GM18499 (cell line): ENCODE measurements around the gene ASTN2.
A peak's percentile ranks its signal among the peaks of the same experiment; 100 is the strongest.

Experiments used
- ATAC-seq: cut with Tn5 transposase; IDR thresholded peaks from one replicate; pipeline ENCODE4 v1.9.1; 2021; ENCODE audit warnings: moderate number of reproducible peaks; ENCODE audit not compliant: insufficient read depth, unreplicated experiment

Gene ASTN2

DNA sequence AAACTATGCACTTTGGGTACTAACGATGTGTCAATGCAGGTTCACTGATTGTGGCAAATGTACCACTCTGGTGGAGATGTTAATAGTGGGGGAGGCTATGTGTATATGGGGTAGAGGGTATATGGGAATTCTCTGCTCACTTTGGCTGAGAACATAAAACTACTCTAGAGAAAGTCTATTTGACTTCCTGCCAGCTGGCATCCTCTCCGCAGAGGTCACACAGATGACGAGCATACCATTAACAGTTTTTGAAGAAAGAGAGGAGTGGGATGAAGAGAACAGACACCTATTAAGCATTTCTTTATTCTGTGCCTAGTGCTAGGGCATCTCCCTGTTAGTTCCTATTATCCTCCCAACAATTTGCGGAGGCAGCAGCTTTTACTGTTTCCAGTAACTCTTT lies 786.1 kb downstream of the ASTN2 start:
- ATAC-seq = no peak

DNA sequence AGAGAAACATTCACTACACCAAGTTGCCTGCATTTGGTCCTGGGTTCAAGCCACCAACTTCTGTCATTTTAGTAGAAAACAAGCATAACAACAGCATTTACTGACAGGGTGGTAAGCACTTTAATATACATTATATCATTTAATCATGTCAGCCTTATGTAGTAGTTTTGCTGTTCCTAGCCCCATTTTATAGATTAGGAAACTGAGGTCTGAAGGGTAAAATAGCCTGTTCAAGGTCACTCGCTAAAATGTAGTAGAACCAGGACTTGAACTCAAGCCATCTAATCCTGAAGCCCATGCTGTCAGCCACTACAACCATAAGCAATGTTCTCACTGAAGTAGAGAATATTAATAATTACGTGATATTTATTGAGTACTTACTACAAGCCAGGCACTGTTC lies 787.4 kb downstream of the ASTN2 start:
- no peak for ATAC-seq

DNA sequence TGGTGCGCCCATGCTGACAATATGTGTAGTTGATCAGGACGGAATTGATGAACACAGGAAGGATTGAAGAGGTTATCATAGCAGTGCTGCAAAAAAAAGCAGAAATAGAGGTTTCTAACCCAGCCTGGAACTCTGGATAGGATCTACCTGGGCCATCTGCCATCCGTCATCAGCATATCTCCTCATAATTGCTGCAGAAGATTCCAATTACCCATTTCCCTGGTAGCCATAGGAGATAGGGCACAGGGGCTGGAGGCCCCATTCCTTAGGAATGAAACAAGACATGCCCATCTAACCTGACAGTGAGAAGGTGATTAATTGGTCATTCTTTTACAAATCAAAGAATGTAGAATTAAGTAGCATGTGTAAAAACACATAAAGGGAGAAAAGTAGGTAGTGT lies 788.1 kb downstream of the ASTN2 start:
- ATAC-seq = no peak

DNA sequence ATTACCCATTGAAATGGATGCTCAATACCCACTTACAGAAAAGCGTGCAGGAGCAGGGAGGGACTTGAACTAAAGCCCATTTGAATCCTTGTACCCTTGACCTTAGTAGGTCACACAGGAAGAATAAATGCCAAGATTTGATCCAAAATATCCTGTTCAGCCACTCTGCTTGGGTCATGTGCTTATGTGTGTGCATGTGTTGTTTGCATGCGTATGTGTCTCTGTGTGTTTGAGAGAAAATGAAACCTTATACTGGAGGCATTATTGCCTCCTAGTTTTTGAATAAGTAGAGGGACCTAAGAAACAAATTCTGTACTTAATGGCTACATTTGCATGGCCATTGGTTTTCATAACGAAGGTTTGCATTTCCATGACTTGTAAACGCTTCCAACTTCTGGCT lies 791.1 kb downstream of the ASTN2 start:
- no peak for ATAC-seq

DNA sequence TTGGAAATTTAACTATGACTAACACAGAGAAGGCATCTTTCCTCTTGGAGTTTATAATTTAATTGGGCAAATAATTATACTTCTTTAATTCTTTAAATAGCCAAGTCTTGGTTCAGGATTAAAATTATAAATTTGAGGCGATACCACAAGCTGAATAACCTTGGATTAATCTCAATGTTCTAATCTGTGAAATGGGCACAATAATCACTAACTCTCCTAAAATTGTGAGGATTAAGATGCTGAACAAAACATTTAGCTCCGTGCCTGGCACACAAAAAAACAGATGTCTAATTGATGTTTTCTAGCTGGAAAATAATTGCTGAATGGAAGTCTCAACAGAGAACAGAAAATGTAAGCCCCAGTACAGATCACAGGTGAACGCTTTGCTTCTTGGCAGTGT lies 797.5 kb downstream of the ASTN2 start:
- no peak for ATAC-seq

DNA sequence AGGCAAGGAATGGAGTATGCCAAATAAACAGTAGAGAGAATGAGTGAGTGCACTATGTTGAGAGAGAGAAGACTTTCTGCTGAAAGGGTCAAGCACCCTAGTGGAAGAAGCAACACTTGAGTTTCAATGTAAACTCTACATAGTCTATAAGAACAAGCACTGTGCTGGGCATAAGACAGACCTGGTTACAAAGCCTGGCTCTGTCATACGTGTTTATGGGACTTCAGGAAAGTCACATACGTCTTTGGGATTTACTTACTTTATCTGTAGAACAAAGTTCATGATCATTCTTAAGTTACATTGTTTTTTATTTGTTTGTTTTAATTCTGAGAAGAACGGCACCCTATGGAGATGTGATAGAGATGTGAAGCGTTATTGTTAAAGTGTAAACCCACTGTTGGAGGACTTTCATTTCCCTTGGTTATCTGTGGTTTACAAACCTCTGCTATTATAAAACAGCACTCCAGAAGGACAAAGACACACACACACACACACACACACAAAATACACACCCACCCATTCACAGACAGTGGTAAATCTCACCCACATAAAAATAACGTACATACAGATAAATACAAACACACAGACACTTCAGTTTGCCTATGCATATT lies 798.4 kb downstream of the ASTN2 start:
- no peak for ATAC-seq

DNA sequence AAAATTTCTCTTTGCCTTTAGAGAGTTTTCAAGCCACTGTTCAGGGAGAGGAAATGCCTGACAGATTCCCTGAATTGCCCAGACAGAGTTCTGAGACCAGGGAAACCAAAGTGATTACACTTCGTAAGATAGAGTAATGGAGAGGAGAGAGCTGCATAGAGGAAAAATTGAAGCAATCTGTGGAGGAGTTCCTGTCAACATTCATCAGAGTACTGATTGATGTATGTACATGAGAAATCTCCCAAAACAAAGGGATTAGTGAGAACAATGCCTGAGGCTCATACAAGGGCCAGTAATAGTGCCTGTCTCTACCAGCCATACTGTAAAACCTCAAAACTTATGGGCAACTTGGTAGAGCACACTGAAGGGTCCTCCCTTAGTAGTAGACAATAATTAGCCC lies 806.8 kb downstream of the ASTN2 start:
- ATAC-seq = no peak

DNA sequence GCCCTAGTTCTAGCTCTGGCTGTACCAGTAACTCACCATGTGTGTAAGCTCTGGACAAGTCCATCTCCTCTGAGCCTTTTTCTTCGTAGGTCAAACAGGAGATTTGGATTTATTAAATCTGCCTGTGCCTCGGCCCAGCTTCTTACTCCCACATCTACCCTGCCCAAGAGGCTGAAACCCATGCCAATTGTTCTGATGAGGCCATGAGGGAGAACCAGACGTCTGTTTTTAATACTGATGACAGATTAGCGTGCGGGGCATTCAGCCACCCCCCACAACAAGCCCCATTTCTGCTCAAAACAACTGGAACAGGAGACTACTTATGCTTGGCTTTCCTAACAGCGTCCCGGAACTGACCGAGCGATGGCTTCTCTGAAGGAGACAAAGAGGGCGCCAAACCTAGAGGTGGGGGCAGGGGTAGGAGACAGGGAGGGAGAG lies 808.9 kb downstream of the ASTN2 start:
- no peak for ATAC-seq

DNA sequence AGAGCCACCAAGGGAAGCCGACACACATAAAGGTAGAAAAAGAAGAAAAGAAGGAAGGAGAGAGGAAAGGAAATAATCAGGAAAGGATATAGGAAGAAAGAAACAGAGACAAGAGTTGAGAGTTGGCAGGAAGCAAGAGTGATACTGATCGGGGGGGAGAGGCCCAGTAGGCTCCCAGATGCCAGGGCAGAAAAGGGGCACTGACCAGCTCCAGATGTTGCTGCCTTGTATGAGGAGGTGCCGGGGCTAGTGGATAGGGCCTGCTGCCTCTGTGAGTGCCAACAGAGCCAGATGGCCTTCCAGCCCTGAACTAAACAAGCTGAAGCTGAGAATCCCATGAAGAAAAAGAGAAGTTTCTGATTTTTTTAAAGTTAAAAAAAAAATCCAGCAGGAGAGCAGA lies 809.8 kb downstream of the ASTN2 start:
- no peak for ATAC-seq

DNA sequence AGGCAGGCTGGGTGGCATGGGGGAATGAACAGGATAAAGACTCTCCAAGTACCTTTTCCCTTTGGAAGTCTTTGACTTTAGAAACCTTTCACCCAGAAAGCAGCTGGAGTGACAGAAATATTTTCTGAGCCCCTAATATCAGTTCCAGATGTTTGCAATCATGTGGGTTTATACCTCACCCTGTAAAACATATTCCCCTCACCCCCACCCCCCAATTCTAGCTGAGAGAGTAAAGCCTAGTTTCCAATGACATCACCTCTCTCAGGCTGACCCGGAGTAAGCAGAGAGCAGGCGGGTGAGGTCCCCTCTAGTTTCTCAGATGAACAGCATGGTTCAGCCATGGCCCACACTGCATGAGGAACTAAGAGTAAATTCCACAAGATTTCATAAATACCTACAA lies 810.6 kb downstream of the ASTN2 start:
- ATAC-seq = no peak

DNA sequence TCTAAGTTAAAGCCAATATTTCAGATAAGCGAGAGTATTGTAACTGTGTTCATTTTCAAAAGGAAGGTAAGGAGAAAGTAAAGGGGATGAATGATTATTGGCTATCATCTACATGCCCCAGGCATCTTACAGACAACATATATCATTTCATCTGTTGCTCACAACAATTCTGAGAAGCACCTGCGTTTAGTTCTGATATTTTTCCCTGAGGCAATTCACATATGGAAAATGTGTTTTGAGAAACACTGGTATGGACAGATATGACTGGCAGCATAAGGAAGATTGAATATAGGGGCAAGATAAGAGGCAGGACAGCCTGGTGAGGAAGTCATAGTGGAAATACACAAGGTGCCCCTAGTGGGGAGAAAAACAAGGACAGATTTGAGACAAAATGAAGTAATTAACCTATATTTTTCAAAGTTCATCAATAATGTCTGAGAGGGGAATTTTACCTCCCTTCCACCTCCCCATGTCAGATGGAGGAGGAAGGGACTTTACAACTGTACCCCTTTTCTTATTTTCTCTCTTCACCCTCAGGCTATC lies 815.4 kb downstream of the ASTN2 start:
- ATAC-seq = no peak

DNA sequence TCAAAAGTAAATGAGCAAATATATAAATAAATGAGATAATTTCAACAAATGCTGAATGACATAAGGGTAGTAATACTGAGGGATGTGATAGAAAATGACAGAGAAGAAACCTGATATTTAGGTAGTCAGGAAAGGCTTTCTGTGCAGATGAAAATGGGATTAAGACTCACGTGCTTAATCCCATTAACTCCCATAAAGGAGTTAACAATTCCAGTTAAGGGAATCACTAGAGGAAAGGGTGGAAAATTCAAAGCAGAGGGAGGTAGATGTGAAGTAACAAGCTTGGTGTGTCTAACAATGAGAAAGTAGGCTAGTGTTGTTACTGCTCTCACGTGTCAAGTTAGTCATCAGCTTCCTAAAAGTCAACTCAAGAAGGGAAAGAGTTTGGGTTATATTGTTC lies 818.2 kb downstream of the ASTN2 start:
- no peak for ATAC-seq

DNA sequence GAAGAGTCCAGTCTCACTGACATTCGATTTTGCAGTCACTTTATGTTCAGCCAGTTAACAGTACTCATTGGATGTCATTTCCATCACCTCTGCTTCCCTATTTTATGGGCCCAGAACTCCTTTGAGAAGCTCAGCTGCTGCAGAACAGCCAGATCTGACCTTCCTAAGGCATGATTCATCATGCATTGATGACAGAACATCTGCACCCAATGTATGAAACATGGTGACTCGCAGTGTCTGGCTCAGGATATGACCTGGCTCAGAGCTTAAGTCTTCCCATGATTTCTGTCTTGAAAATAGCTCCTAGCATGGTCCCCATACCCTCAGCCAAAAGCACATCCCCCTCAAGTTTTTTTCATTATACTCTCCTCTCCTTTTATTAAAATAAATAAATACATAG lies 820.3 kb downstream of the ASTN2 start:
- no peak for ATAC-seq

DNA sequence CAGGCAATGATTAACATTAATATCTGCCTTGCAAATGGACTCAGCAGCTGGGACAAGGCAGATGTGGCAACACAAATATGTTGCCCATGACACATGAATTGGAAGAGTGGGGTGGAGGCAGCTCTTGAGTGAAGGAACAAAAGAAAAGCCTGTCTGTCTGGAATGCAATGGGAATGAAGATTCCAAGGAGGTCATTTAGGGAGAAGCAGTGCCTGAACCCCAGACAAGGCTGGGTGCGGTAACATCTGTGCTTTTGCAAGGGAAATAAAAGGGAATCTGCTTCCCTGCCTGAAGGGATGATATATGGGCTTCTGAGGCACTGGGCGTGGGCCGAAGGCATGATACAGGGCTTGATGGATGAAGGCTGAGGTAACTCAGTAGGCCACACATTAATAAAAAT lies 821.9 kb downstream of the ASTN2 start:
- no peak for ATAC-seq

DNA sequence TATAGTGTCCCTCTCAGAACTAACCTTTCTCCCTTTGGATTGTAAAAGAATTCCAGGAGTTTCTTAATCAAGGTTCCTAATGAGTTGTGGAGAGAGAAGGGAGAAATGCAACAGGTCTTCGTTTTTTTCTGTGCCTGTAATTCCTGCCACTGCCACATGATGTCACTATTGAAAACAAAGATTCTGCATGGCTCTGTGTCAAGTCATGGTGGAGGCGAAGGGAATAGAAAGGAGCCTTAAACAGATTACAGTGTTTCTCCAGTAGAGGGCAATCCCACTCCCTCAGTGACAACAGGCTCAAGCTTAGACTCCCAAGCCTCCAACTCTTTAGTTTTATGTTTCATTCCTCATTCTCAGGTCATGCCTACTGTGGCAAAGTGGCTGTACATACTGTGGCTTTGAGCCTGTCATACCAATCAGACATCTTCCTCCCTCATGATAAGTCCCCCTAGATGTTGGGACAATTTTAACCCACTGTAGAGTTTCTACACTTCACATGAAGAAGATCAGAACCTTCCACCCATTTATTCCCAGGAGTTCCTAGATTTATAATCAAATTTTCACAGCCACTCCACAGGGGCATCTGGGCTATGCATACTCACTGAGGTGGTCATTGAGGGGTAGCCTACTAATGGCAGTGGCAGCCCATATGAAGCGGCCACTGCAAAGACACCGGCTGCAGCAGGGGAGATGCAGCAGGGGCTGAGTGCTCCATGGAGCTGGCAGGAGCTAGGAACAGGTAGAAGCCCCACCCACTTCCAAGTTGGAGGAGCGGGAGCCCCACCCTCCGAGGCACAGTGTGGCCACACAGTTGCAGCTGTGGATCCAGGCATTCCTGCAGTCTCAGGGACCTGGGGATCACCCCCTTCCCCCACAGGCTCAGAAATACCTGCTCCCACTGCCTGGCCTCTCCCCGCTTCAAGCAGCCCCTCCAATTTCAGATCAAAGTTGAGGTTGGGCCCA lies 825.2 kb downstream of the ASTN2 start:
- ATAC-seq = peak; percentile 55

DNA sequence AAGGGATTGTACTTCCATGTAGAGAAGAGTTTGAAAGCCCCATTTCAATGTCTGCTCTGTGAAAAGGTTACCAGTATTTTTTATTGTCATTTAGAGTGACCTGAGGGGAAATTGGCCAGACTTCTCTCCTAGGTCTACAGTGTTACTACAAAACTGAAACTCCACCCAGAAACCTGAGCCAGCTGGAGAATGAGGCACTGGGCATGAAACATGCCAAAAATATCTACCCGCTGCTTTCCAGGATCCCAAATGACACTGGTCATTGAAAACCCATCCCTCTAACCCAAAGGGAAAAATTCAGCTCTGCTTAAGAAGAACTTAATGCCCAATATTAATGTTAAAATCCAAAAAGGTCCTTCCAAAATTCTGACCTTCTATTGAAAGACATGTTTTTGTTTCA lies 826.9 kb downstream of the ASTN2 start:
- no peak for ATAC-seq

DNA sequence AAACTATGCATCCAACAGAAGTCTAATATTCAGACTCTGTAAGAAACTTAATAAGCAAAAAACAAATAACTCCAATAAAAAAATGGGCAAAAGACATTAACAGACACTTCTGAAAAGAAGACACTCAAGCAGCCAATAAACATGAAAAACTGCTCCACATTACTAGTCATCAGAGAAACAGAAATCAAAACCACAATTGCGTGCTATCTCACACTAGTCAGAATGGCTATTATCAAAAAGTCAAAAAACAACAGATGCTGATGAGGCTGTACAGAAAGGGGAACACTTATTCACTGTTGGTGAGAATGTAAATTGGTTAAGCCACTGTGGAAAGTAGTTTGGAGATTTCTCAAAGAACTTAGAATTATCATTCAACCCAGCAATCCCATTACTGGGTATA lies 829.0 kb downstream of the ASTN2 start:
- no peak for ATAC-seq

DNA sequence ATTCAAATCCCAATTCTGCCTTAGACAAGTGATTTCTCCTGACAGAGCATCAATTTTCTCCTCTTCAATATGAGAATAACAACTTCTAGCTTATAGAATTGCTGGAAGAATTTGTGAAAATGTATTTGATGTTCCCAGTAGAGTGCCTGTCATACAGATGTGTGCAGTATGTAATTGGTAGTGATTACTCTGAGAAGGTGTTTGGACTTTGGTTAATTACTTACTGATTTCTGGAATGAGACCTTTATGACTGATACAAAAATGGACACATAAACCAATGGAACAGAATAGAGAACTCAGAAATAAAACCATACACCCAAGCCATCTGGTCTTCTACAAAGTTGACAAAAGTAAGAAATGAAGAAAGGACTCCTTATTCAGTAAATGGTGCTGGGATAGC lies 829.7 kb downstream of the ASTN2 start:
- ATAC-seq = no peak

DNA sequence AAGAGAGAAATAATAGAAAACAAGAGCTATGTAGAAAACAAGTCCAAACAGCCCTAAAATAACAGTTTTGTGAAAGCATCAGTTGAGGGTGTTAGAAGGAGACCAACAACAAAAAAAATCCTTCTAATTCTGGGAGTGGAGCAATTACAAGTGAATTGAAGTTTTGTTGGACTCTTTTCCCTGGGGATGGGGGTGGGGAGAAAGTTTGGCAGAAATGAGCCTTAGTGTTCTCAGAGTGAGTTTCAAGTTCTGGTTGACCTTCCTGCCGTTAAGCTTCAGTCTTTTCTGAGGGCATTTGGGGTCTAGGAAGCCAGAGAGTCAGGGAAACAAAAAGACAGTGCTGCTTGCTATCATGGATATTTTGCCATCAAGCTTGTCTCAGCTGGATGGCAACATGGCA lies 834.0 kb downstream of the ASTN2 start:
- ATAC-seq = no peak

DNA sequence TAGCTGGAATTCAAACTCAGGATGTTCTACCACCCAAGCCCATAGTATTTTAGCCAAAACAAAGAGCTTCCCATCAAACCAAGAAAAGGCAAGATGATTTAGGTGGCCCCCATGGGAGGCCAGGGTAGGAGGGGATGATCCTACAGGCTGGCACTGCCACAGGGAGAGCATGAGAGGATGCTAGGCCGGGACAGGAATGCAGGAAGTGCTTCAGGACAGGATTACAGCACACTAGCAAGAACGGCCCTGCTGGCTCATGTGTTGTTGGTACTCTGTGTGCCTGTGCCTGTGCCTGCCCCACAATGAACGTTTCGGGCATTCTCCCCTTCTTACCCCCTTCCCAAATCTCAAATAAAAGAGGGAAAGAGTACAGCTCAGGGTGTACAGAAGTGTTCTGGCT lies 838.5 kb downstream of the ASTN2 start:
- no peak for ATAC-seq

DNA sequence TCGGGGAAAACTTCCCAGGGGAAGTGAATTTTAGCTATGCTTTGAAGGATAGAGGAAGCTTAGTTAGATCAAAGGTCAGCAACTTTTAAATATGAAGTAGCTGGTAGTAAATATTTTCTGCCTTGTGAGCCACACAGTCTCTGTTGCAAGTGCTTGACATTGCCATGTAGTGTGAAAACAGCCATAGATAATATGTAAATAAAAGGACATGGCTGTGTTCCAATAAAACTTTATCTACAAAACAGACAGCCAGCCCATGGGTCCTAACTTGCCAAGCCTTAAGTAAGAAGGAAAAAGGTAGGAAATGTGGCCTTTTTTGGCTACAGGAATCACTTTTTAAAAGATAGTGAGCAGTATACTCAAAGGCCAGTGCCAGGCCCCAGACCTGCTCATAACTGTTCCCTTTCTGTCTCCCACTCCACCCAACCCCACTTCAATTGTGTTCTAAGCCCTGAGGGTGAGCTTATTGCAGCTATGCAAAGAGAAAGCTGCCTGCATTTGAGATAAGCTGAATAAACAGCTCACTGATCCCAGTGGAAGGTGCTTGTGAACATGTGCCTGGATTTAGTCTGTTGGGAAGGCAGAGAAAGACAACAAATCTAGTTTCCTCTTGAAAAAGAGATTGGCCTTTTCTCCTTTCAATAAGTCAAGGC lies 840.7 kb downstream of the ASTN2 start:
- ATAC-seq = no peak
